GM06990 (cell line): ENCODE data around the gene ADAMTS4.

ENCODE experiments used
- DNase-seq: peaks from one replicate; pipeline ENCODE4 v3.0.0-alpha.2; 2011; ENCODE audit not compliant: insufficient read length; ENCODE audit errors: extremely low read depth
- H3K27me3 ChIP-seq: replicated peaks from 2 replicates; pipeline ENCODE4 v1.6.0; 2011; ENCODE audit warnings: low read length; ENCODE audit not compliant: control insufficient read depth, insufficient read depth
- H3K36me3 ChIP-seq: 2 replicates; pipeline ENCODE4 v1.5.1; 2011; ENCODE audit warnings: low read length; ENCODE audit not compliant: control insufficient read depth, insufficient read depth
- H3K4me3 ChIP-seq: replicated peaks from 2 replicates; pipeline ENCODE4 v1.5.1; 2011; ENCODE audit warnings: low read depth, mild to moderate bottlenecking, control low read depth, low read length
- CTCF ChIP-seq: IDR thresholded peaks from 2 replicates; pipeline ENCODE4 v1.5.1; 2011; ENCODE audit warnings: low read length, control low read depth, mild to moderate bottlenecking, inconsistent platforms; ENCODE audit not compliant: insufficient read depth, poor library complexity, severe bottlenecking

Gene ADAMTS4

GRCh38 chr1:161174911-161175310 is 23.9 kb downstream of the ADAMTS4 start:
- H3K4me3 ChIP-seq = no peak overlapping the region
- DNase-seq = no peak
- H3K27me3 ChIP-seq = no peaks in the 10 kb centered on the region
- TF ChIP-seq CTCF = no peak
- H3K36me3 ChIP-seq = peaks cover 32% of the 10 kb centered on the region

GRCh38 chr1:161173711-161174110 is 25.1 kb downstream of the ADAMTS4 start:
- Histone ChIP-seq H3K36me3 (peaks cover 32% of the 10 kb centered on the region), H3K27me3 (no peaks in the 10 kb centered on the region), H3K4me3 (no peak overlapping the region)
- DNase-seq = no peak
- TF ChIP-seq CTCF = no peak

- no peak for TF ChIP-seq CTCF
- Histone ChIP-seq H3K27me3 (no peaks in the 10 kb centered on the region), H3K4me3 (no peak overlapping the region), H3K36me3 (peaks cover 32% of the 10 kb centered on the region)
- DNase-seq = no peak
Observed at GRCh38 chr1:161172776-161173376, 26.0 kb downstream of the ADAMTS4 start.

- H3K36me3 ChIP-seq = peaks cover 32% of the 10 kb centered on the region
- no peaks in the 10 kb centered on the region for H3K27me3 ChIP-seq
Observed at GRCh38 chr1:161172349-161172748, 26.5 kb downstream of the ADAMTS4 start.

GRCh38 chr1:161171696-161172095 is 27.2 kb downstream of the ADAMTS4 start:
- TF ChIP-seq CTCF = no peak
- peaks cover 32% of the 10 kb centered on the region for H3K36me3 ChIP-seq
- H3K4me3 ChIP-seq = no peak overlapping the region
- DNase-seq = no peak
- H3K27me3 ChIP-seq = no peaks in the 10 kb centered on the region

More at GRCh38 chr1:161172349-161172748, 26.5 kb downstream of the ADAMTS4 start:
- H3K4me3 ChIP-seq = no peak overlapping the region
- TF ChIP-seq CTCF = no peak
- no peak for DNase-seq

- Histone ChIP-seq H3K36me3 (peaks cover 32% of the 10 kb centered on the region), H3K27me3 (no peaks in the 10 kb centered on the region), H3K4me3 (no peak overlapping the region)
- no peak for DNase-seq
- no peak for TF ChIP-seq CTCF
Observed at GRCh38 chr1:161171191-161171590, 27.7 kb downstream of the ADAMTS4 start.
